PC-3 (cell line): Measurements from ENCODE around the gene ADCY5. TPM values are rescaled to one million over a fixed set of nuclear protein-coding genes. Genes with fewer than 3 reads are reported as not detected.

ENCODE experiments used
- ATAC-seq: fragments of 200-7000 bp; cut with Tn5 transposase; 2 replicates; pipeline ENCODE4 v1.9.1; 2020; ENCODE audit warnings: mild to moderate bottlenecking, moderate library complexity
- BruUV-seq: library from RNA; stranded (reverse); fragments of 400-500 nt; replicated peaks from 2 replicates; lab custom pipeline; 2021; lab: Mats Ljungman, UMichigan
- CTCF ChIA-PET: fragments of 300-600 bp; sonication (Branson Sonifier 250); formaldehyde crosslinking; loops from one replicate; lab custom pipeline; 2022; ENCODE audit warnings: antibody characterized with exemption; lab: Charles Lee
- POLR2A ChIA-PET: fragments of 300-600 bp; sonication (Branson Sonifier 250); formaldehyde crosslinking; loops from one replicate; lab custom pipeline; 2022; ENCODE audit warnings: antibody characterized with exemption; ENCODE audit not compliant: unreplicated experiment; lab: Charles Lee
- DNase-seq: peaks from one replicate; pipeline ENCODE4 v3.0.0-alpha.2; 2015
- H2AFZ ChIP-seq: fragments of 300-600 bp; sonication (generic); 2 replicates; pipeline ENCODE4 v1.6.0; 2016; ENCODE audit warnings: antibody characterized with exemption, low read length
- H3F3A ChIP-seq: fragments of 300-600 bp; sonication (generic); one replicate; pipeline ENCODE4 v1.6.0; 2017; ENCODE audit warnings: antibody characterized with exemption, low read length, control low read depth, mild to moderate bottlenecking; ENCODE audit not compliant: unreplicated experiment
- H3K27ac ChIP-seq: fragments of 300-600 bp; sonication (generic); 2 replicates; pipeline ENCODE4 v1.5.1; 2016; ENCODE audit warnings: mild to moderate bottlenecking, low read length
- H3K27me3 ChIP-seq: fragments of 300-600 bp; sonication (generic); 2 replicates; pipeline ENCODE4 v1.6.1; 2016; ENCODE audit warnings: low read length, mixed read lengths
- H3K36me3 ChIP-seq: fragments of 300-600 bp; sonication (generic); 2 replicates; pipeline ENCODE4 v1.6.1; 2016; ENCODE audit warnings: low read depth, mixed run types, low read length, mixed read lengths
- H3K4me1 ChIP-seq: fragments of 300-600 bp; sonication (generic); 2 replicates; pipeline ENCODE4 v1.5.1; 2016; ENCODE audit warnings: low read length; ENCODE audit not compliant: insufficient read depth
- H3K4me2 ChIP-seq: fragments of 300-600 bp; sonication (generic); 2 replicates; pipeline ENCODE4 v1.6.0; 2016; ENCODE audit warnings: low read length
- H3K4me3 ChIP-seq: fragments of 300-600 bp; sonication (generic); 2 replicates; pipeline ENCODE4 v1.5.1; 2016; ENCODE audit warnings: mild to moderate bottlenecking, low read length, mixed read lengths
- H3K79me2 ChIP-seq: fragments of 300-600 bp; sonication (generic); 2 replicates; pipeline ENCODE4 v1.6.1; 2017; ENCODE audit warnings: low read length, mixed read lengths
- H3K9ac ChIP-seq: fragments of 300-600 bp; sonication (generic); 2 replicates; pipeline ENCODE4 v1.6.0; 2016; ENCODE audit warnings: mild to moderate bottlenecking, low read length
- H3K9me2 ChIP-seq: fragments of 300-600 bp; sonication (generic); replicated peaks from 2 replicates; pipeline ENCODE4 v1.6.1; 2016; ENCODE audit warnings: mixed run types, low read length, mixed read lengths
- H3K9me3 ChIP-seq: fragments of 300-600 bp; sonication (generic); 2 replicates; pipeline ENCODE4 v1.6.1; 2016; ENCODE audit warnings: low read length, mixed read lengths
- H4K20me1 ChIP-seq: fragments of 300-600 bp; sonication (generic); 2 replicates; pipeline ENCODE4 v1.6.1; 2016; ENCODE audit warnings: low read length, mixed read lengths
- EZH2 ChIP-seq: fragments of 300-600 bp; sonication (generic); IDR thresholded peaks from one replicate; pipeline ENCODE4 v1.6.1; 2017; ENCODE audit warnings: antibody characterized with exemption, mild to moderate bottlenecking, low read length; ENCODE audit not compliant: unreplicated experiment
- EZH2phosphoT487 ChIP-seq: fragments of 300-600 bp; sonication (generic); IDR thresholded peaks from 2 replicates; pipeline ENCODE4 v1.6.1; 2018; ENCODE audit warnings: mild to moderate bottlenecking, antibody characterized with exemption, low read length, borderline replicate concordance
- intact Hi-C: fragments of 100-400 bp; cut with micrococcal nuclease; formaldehyde crosslinking; loops from 2 replicates; pipeline ENCODE4 v1.9.0; 2023
- total RNA-seq: library from RNA; depleted of rRNA; stranded (reverse); fragments of >200 nt; gene quantifications from 2 replicates; pipeline ENCODE4 v1.2.3, GENCODE V29; 2014
- TF ChIP-seq, protein P1 (sequence below): fragments of 300-600 bp; sonication (generic); conservative IDR thresholded peaks from 2 replicates; pipeline ENCODE4 v1.5.1; 2017; ENCODE audit warnings: antibody characterized with exemption, low read depth, mild to moderate bottlenecking, low read length

ADCY5 gene
- total RNA-seq, 1 experiment from 2014 or later = not detected

- H3K9ac ChIP-seq = no peak overlapping the region
- H3K4me3 ChIP-seq = no peak overlapping the region
- H3K4me2 ChIP-seq = no peak overlapping the region
- intact Hi-C loops = no loop called here
- peaks cover 69% of the 10 kb centered on the region for H3K27me3 ChIP-seq
- H3F3A ChIP-seq = no peaks in the 10 kb centered on the region
- TF ChIP-seq EZH2 = no peak
- TF ChIP-seq, protein P1, sequence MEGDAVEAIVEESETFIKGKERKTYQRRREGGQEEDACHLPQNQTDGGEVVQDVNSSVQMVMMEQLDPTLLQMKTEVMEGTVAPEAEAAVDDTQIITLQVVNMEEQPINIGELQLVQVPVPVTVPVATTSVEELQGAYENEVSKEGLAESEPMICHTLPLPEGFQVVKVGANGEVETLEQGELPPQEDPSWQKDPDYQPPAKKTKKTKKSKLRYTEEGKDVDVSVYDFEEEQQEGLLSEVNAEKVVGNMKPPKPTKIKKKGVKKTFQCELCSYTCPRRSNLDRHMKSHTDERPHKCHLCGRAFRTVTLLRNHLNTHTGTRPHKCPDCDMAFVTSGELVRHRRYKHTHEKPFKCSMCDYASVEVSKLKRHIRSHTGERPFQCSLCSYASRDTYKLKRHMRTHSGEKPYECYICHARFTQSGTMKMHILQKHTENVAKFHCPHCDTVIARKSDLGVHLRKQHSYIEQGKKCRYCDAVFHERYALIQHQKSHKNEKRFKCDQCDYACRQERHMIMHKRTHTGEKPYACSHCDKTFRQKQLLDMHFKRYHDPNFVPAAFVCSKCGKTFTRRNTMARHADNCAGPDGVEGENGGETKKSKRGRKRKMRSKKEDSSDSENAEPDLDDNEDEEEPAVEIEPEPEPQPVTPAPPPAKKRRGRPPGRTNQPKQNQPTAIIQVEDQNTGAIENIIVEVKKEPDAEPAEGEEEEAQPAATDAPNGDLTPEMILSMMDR = no peak
- no peak for TF ChIP-seq EZH2phosphoT487
- no peak overlapping the region for H3K27ac ChIP-seq
- no peaks in the 10 kb centered on the region for H3K36me3 ChIP-seq
- ATAC-seq (no peak), DNase-seq (no peak)
- ChIA-PET POLR2A (no interaction called here), CTCF (no interaction called here)
- H3K9me3 ChIP-seq = no peaks in the 10 kb centered on the region
- H3K79me2 ChIP-seq = no peaks in the 10 kb centered on the region
- BruUV-seq = no TSS peak
- no peaks in the 10 kb centered on the region for H3K9me2 ChIP-seq
- H2AFZ ChIP-seq = no peak overlapping the region
- H4K20me1 ChIP-seq = no peaks in the 10 kb centered on the region
- H3K4me1 ChIP-seq = no peaks in the 10 kb centered on the region
Observed at GRCh38 chr3:123416173-123416572, 32.7 kb downstream of the ADCY5 start.

GRCh38 chr3:123414973-123415775 lies 33.7 kb downstream of the ADCY5 start:
- intact Hi-C loops = no loop called here
- no peaks in the 10 kb centered on the region for H3K79me2 ChIP-seq
- CTCF ChIA-PET = no interaction called here
- no peak overlapping the region for H3K27ac ChIP-seq
- H3K9ac ChIP-seq = no peak overlapping the region
- DNase-seq (no peak), ATAC-seq (no peak)
- no TSS peak for BruUV-seq
- H4K20me1 ChIP-seq = no peaks in the 10 kb centered on the region
- no peaks in the 10 kb centered on the region for H3K36me3 ChIP-seq
- H3F3A ChIP-seq = no peaks in the 10 kb centered on the region
- H3K9me3 ChIP-seq = no peaks in the 10 kb centered on the region
- peaks cover 65% of the 10 kb centered on the region for H3K27me3 ChIP-seq
- H3K4me3 ChIP-seq = no peak overlapping the region
- no peaks in the 10 kb centered on the region for H3K4me1 ChIP-seq
- POLR2A ChIA-PET = no interaction called here
- H2AFZ ChIP-seq = no peak overlapping the region
- H3K9me2 ChIP-seq = no peaks in the 10 kb centered on the region
- TF ChIP-seq EZH2 (no peak), EZH2phosphoT487 (no peak)
- TF ChIP-seq, protein P1 = no peak
- H3K4me2 ChIP-seq = no peak overlapping the region
